ENCODE measurements around the gene CAMK2B.

The CAMK2B gene

DNA sequence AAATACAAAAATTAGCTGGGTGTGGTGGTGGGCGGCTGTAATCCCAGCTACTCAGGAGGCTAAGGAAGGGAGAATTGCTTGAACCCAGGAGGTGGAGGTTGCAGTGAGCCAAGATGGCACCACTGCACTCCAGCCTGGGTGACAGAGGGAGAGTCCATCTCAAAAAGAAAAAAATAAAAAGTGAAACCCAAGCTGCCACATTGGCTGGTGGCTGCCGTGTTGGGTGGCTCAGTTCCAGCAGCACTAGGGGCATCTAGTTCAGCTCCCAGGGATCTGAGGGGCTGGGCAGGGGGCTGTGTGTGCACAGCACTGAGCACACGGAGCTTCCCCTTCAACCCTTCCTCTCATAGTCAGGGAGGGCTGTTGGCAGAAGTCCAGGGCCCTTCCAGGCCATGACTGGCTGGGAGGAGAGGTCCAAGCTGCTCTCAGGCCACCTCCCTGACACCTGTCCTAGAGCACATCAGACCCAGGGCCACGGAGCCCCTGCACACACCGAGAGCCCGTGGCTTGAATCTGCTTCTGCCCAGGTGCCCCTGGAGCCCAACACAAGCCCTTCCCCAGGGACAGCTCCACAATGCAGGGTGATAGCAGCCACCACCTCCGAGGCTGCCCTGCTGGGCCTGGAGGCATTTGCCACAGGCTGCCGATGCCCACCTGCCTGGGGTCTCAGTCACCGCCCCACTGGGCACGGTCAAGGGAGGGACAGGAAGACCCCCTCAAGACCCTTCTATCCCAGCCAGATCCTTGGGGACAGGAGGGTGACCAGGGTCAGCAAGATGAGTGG, 77.3 kb downstream of the CAMK2B start:
- no peak for DNase-seq

- no peak for DNase-seq
These were observed 78.8 kb downstream of the CAMK2B start for GRCh38 chr7:44246396-44247113.

DNA sequence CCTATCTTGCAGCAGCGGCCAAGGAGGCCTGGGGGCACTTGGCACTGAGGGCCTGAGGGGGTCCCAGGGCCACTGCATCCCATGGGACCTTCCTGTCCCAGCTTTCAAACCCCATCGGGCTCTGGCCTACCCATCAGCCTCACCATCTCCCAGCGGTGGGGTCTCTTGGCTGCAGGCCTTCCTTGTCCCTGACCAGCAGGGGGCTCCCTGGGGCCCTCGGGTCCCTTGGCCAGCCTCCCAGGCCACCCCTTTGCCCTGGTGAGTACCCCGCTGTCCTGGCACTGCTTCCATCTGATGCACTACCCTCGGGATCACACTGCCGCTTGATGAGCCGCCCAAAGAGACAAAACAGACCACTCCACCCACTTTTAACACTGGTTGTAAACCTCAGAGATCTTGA, 81.1 kb downstream of the CAMK2B start:
- DNase-seq, result peak; percentile 58

DNA sequence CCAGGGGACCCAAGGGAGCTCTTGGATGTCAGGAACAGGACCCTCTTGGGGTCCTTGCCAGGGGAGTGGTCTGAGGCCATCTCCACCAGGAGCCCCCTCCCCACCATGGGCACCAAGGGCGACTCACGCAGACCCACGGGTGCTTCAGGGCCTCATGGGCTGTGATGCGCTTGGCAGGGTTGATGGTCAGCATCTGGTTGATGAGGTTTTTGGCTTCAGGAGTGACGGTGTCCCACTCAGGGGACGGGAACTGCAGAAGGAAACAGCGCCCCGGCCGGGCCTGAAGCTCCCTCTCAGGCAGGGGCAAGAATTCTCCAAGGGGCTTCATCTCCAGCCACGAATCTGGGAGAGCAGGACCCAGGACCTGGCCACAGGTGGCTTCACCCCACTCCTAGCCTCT, 83.3 kb downstream of the CAMK2B start:
- DNase-seq, result no peak

DNA sequence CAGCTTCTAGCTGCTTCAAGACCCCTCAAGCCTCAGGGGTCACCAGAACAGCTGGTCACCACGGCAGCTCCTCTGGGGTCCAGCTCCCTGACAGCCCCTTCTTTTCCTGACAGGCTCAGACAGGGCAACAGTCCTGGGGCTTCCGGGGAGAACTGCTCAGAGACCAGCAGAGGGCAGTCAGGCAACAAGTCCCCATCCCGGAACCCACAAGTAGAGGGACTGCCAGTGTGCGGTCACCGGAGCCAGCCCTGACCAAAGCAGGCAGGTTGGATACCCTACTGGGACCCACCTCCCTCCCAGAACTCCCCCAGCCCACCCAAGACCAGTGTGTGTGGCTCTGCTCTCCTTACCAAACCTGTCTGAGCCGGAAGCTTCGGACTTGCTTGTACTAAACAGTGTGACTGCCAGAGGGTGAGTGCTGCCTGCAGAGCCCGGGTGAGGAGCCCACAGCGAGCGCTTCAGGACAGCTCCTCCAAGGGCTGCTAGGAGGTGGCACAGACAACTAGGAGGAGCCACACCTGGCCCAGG, 84.3 kb downstream of the CAMK2B start:
- DNase-seq, result peak; percentile 74

DNA sequence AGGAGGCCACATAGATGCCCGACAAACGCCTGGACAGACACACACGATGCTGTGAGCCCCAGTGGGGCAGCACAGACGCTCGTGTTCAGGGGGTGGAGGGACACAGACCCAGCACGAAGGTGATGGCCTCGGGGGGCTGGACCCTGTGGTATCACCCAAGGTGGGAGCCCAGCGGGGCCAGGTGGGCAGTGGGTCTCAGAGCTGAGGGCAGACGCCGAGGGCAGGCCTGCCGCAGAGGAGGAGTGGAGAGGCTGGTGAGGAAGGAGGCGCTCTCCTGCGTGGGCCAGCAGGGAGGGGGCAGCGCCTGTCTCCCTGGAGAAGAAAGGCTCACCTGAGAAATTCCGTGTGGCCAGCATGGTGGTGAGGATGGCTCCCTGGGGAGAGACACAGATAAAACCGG, 85.0 kb downstream of the CAMK2B start:
- no peak for DNase-seq

DNA sequence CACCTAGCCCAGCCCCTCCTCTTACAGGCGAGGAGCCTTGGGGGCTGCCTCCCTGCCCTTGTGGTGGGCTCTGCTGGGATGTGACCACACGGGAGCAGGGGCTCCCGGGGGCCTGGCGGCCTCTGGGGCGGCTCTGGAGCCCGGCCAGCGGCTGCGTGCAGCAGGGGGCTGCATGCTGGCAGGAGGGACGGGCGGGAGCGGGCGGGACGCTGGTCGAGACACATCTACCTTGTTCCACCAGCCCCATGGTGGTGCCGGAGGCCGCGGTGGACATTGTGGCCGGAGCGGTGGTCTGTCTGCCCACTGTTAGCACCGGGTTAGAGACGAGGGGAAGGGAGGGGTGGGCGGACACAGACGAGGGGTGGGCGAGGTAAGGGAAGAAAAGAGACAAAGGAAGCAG, 86.0 kb downstream of the CAMK2B start:
- DNase-seq, result no peak

DNA sequence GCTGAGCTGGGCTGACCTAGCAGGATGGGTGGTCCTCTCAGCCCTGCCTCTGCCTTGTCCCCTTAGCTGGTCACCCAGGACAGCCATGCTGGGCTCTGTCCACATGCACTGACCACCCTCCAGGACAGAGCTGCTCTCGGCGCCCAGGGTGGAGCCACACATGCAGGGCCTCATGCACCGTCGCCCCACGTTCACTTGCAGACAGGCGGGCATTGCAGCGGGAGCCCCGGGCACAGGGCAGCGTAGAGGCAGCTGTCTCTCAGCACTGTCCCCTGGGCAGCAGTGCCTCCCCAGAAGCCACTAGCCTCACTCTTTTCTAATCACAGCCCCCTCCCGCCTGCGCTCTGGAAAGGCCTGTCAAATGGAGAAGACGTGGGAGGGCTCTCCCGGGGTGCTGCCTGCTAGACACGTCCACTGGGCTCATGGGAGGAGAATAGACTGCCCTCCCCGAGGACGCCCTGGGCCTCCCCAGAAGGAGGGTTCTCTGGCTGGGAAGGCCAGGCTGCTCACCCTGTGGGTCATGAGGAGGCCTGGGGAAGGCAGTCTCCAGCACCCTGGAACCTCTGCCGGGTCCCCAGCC, 87.2 kb downstream of the CAMK2B start:
- DNase-seq, result no peak

DNA sequence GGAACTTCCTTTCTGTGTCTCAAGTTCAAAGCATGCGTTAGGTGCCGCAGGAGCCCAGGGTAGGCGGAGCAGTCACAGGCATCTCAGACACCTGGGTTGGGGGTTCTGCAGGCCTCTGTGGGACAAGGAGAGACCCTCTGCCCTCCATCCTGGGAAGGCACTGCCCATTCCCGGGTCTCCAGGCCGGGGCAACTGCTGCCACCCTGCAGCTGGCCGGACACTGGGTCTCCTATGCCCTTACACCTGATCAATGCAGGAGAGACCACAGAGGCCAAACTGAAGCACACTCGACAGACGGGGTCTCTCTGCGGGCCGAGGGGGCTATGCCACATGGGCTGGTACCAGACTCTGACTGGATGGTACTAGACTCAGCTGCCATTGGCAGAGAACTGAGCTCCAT, 87.7 kb downstream of the CAMK2B start:
- no peak for DNase-seq

GRCh38 chr7:44236333-44236728, 89.1 kb downstream of the CAMK2B start:
- DNase-seq, result no peak

DNA sequence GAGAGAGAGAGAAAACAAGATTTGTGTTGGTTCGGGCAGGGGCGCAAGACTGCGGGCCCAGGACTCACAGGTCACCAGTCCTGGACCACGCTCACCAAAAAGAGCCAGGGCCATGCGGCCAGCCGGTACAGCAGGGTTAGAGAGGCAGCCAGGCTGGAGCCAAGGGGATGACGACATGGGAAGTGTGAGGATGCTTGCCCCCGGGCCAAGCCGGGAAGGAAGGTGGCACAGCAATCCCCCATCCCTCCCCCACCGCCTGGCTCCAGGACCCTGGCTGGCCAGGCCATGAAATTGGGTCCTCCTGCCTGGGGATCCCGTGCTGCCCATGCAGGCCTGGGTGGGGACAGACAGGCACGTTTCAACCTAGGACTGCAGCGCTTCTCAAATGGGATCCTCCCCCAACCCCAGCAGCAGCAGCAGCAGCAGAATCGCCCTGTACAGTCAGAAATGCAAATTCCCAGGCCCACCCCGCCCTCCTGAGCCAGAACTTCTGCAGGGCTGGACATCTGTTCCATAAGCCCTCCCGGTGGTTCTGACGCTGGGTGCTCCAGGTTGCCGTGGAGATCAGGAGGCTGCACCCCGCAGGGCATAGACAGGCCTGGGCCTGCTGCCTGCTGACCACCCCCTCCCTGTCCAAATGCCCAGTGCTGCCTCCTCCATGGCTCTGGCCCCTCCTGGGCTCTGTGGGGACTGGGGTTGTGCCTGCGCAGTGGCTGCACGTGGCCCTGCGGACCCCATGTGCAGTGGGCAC, 89.6 kb downstream of the CAMK2B start:
- no peak for DNase-seq

- no peak for DNase-seq
These were observed 90.3 kb downstream of the CAMK2B start for GRCh38 chr7:44235066-44235465.

DNA sequence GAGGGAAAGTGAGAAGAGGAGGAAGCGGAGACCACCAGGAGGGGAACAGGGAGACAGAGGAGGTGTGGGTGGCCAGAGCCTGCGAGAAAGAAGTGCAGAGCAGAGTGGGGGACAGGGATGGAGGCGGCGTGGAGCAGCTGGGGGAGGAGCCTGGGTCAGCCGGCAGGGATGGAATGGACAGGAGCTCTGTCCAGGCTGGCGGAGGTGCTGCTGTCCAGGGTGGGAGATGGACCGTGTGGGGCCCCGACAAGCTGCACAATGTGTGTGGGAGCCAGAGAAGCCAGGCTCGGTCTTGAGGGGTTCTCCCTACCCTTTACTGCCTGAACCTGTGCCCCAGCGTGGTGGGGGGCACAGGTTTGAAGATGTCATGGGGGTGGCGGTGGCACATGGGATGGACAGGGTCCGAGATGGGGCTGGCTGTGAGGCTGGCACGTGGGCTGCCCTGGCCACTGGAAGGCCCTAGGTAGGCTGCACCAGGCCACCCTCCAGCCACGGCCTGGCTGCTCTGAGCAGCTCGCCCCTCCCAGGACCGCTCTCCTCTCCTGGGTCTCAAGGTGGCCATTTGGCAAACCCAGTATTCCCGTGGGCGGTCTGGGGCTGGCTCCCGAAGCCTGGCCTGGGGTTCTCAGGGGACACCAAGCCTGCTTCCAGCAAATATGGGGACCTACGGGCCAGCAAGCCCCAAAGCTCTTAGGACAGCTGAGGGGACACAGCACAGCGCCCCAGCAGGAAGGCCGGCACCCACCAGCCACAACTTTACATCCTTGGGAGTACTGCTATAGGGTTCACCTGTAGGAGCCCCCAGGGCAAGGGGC, 92.3 kb downstream of the CAMK2B start:
- DNase-seq, result no peak

- no peak for DNase-seq
These were observed 93.0 kb downstream of the CAMK2B start for GRCh38 chr7:44232396-44232795.

GRCh38 chr7:44231088-44231487, 94.3 kb downstream of the CAMK2B start:
- no peak for DNase-seq

- no peak for DNase-seq
These were observed 95.1 kb downstream of the CAMK2B start for GRCh38 chr7:44230286-44230685.

- DNase-seq, result no peak
These were observed 95.8 kb downstream of the CAMK2B start for GRCh38 chr7:44229546-44230105.

DNA sequence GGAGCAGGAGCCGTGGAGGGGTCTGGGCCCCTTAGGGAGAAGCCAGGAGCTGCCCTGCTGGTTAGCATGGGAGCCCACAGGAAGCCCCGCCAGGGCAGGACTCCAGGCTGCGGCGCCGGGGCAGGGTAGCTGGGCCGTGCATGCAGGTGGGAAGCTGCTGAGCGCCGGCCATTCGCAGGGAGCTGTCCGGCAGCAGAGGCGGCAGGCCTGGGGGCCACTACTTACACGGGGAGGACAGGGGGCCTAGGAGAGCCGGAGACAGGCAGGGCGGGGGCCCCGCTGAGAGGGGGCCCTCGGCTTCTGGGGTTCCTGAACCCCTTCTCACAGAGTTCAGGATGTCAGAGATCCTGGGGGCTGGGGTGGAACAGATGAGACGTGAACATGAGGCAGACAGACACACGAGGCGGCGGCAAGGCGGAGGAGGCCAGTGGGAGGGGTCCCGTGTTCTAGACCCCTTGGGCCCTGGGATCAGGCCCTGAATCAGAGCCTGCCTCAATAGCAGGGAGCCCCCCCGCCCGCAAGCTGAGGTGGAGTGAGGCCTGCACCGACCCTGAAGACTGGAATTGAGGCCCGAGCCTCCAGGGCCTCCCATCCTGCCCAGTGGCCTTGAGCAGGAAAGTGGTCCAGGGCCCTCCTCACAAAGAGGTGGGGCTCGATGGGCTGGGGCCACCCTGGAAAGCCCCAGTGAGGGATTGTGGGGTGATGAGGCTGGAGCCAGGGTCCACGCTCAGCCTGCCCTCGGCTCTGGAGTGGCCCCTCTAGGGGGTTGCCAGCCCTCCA, 96.6 kb downstream of the CAMK2B start:
- no peak for DNase-seq

DNA sequence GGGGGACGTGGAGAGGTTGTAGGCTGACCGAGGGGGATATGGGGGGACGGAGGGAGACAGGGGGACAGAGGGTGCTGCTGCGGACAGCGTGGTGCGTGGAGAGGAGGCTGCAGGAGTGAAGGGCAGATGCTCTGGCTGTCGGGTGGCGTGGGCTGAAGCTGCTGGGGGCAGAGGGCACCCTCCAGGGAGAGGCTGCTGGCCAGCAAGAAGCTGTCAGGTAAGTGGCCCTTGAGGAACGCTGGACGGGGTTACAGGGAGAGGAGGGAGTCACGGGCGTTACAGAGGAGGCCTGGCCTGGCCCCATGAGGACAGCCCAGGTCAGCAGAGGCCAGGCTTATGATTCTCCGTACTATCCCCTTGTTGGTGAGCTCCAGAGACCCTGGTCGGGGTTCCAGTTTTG, 97.5 kb downstream of the CAMK2B start:
- DNase-seq, result no peak

DNA sequence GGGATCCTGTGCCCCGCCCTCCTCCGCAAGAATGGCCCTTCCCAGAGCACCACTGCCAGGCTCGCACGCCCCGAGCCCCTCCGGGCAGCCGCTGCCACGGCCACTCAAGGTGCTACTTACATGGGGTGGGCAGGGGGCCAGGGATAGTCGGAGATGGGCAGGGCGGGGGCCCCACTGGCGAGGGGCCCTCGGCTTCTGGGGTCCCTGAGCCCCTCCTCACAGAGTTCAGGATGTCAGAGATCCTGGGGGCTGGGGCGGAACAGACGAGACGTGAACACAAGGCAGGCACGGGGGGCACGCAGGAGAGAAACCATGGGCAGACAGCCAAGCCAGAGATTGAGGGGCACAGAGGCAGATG, 99.0 kb downstream of the CAMK2B start:
- no peak for DNase-seq

Measured in stimulated activated CD4-positive, alpha-beta T cell treated with anti-CD3 and anti-CD28 coated beads, Interleukin-15, amount 100 ng/mL, for 24 hours (primary cell).